HG03135 (cell line): ENCODE data around the gene GJA3.

Experiments
- ATAC-seq: cut with Tn5 transposase; IDR thresholded peaks from one replicate; pipeline ENCODE4 v1.9.1; 2021; ENCODE audit warnings: mild to moderate bottlenecking, moderate library complexity; ENCODE audit not compliant: unreplicated experiment

Gene GJA3

DNA sequence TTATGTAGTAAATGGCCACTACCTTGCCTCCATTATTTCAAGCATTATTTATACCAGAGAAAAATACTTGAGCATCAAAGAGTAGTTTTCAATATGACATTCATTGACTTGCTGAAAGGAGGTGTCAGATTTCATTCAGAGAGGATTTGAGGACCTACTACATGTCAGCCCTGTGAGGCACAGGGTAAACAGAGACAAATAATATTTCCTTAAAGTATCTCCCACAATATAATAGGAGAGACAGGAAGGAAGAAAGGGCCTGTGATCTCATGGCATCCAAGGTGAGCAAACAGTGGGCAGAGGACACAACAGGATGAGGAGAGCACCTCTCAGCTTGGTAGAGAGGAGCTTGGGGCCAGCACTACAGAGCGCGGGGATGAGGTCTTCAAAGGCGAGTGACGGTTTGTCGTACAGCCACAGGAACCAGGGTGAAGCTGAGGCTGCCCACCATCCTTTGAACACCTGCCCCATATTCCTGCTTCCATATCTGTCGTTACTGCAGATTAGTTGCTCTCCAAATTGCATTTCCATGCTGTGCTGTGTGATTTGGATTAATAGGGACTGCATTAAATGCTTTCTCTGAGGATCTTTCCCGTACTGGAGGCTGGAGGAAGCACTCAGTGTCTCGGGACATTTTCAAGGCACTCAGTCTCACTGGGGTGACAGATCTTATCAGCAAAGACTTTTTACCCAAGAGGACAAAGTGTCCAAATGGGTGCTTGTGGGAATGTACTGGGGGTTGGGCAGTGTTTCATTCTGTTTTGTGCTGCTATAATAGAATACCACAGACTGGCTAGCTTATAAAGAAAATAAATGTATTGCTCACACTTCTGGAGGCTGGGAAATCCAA is 59.2 kb downstream of the GJA3 start:
- no peak for ATAC-seq

DNA sequence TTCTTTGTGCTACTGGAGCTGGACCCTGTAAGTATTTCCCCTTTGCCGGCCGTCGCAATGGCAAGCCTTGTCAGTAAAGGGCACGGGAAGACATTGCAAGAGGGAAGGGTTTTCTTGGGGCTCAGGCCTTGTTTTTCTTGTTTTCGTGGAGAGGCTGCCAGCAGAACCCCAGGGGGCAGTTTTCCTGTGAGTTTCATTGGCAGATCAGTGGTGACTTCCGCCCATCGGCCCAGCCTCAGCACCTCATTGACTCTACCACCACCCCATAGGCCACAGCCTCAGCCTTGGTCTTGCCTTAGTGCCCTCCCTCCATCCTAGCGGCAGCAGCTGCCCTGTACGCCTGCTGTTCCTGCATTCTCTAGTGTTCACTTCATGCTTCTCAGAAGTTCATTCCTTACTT is 61.5 kb downstream of the GJA3 start:
- ATAC-seq: no peak

DNA sequence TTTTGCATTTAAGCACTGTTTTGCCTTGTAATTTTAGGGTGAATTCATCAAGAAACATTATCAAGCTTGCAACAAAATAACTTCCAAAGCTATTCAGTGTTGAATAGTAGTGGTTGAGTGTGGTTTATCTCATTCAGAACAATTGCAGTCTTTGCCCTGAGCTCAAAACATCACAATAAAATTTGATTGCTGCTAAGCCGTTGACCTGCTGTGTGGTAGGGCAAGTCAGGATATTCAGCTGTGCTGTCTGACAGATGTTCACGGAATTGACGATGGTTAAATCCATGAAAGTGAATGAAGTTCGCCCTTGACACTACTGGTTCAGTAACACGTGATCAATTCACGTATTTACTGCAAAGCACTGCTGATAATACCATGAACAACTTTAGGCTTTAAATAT is 66.9 kb downstream of the GJA3 start:
- no peak for ATAC-seq

DNA sequence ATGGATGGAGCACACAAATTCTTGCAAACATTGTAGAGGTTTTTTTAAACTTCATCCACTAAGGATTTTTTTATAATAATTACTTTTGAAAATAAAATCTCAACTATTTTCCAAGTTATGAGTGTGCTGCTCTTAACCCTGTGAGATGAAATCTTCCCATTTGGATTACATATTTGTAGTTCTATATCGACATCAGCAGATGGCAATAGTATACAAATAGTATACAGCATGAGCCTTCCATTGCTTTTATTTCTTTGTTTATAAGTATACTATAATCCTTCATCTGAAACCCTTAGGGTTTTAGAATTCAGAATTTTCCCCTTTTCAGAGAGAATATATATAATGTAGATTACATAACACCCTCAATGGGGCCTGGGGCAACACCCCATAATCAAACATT is 70.5 kb downstream of the GJA3 start:
- no peak for ATAC-seq
